WTC11 (cell line): ENCODE results near the gene WDR48. TPM values are rescaled to one million over a fixed set of nuclear protein-coding genes. Genes with fewer than 3 reads are reported as not detected.

Source experiments
- ATAC-seq: fragments of 200-7000 bp; cut with Tn5 transposase; 2 replicates; pipeline ENCODE4 v1.10.0; 2021; ENCODE audit warnings: mild to moderate bottlenecking, moderate library complexity
- CTCF ChIA-PET: fragments of 300-600 bp; sonication (Branson Sonifier 250); formaldehyde crosslinking; loops from one replicate; lab custom pipeline; 2021; ENCODE audit warnings: antibody characterized with exemption; lab: Charles Lee
- POLR2A ChIA-PET: fragments of 350-600 bp; sonication (Branson Sonifier 250); formaldehyde crosslinking; loops from one replicate; lab custom pipeline; 2021; ENCODE audit warnings: antibody characterized with exemption; lab: Charles Lee
- DNase-seq: peaks from one replicate; pipeline ENCODE4 v3.0.0; 2021; ENCODE audit warnings: low spot score
- H3K27ac Mint-ChIP-seq: 2 replicates; pipeline ENCODE4 v1.8.0; 2021; ENCODE audit warnings: mixed read lengths
- H3K27me3 Mint-ChIP-seq: 2 replicates; pipeline ENCODE4 v1.8.0; 2021; ENCODE audit warnings: low read depth, mild to moderate bottlenecking, moderate library complexity, mixed read lengths
- H3K36me3 Mint-ChIP-seq: 2 replicates; pipeline ENCODE4 v1.8.0; 2021; ENCODE audit warnings: mixed read lengths
- H3K4me1 Mint-ChIP-seq: 2 replicates; pipeline ENCODE4 v1.8.0; 2022; ENCODE audit warnings: mixed read lengths
- H3K4me3 Mint-ChIP-seq: 2 replicates; pipeline ENCODE4 v1.8.0; 2021; ENCODE audit warnings: mild to moderate bottlenecking, moderate library complexity, mixed read lengths
- H3K9me3 Mint-ChIP-seq: 2 replicates; pipeline ENCODE4 v1.8.0; 2021; ENCODE audit warnings: mixed read lengths
- CREB1 ChIP-seq: sonication (generic); formaldehyde crosslinking; IDR thresholded peaks from 2 replicates; pipeline ENCODE4 v1.8.0; 2023; ENCODE audit warnings: mild to moderate bottlenecking, missing genetic modification reagents
- EMX1 ChIP-seq: fragments of 250-450 bp; sonication (Bioruptor Pico); IDR thresholded peaks from 2 replicates; pipeline ENCODE4 v1.8.0; 2021; ENCODE audit warnings: mild to moderate bottlenecking
- ETV6 ChIP-seq: sonication (generic); formaldehyde crosslinking; IDR thresholded peaks from 2 replicates; pipeline ENCODE4 v1.8.1; 2022; ENCODE audit warnings: mild to moderate bottlenecking, missing genetic modification reagents
- FOXK1 ChIP-seq: sonication (generic); formaldehyde crosslinking; IDR thresholded peaks from 2 replicates; pipeline ENCODE4 v1.8.0; 2022; ENCODE audit warnings: mild to moderate bottlenecking, moderate library complexity, missing genetic modification reagents
- JUN ChIP-seq: sonication (generic); formaldehyde crosslinking; IDR thresholded peaks from 2 replicates; pipeline ENCODE4 v1.8.0; 2023; ENCODE audit warnings: mild to moderate bottlenecking, missing genetic modification reagents
- NR1H2 ChIP-seq: sonication (generic); formaldehyde crosslinking; IDR thresholded peaks from 2 replicates; pipeline ENCODE4 v1.9.0; 2021; ENCODE audit warnings: mild to moderate bottlenecking, moderate library complexity, missing genetic modification reagents
- NR2C2 ChIP-seq: sonication (generic); formaldehyde crosslinking; IDR thresholded peaks from 2 replicates; pipeline ENCODE4 v1.8.0; 2022; ENCODE audit warnings: mild to moderate bottlenecking, missing genetic modification reagents
- OVOL2 ChIP-seq: fragments of 250-450 bp; sonication (Bioruptor Pico); IDR thresholded peaks from 2 replicates; pipeline ENCODE4 v1.9.0; 2021; ENCODE audit warnings: mild to moderate bottlenecking, borderline replicate concordance
- ZNF396 ChIP-seq: fragments of 250-450 bp; sonication (Bioruptor Pico); IDR thresholded peaks from 2 replicates; pipeline ENCODE4 v1.8.0; 2021; ENCODE audit warnings: mild to moderate bottlenecking, moderate library complexity, borderline replicate concordance
- ZNF416 ChIP-seq: fragments of 250-450 bp; sonication (Bioruptor Pico); IDR thresholded peaks from 2 replicates; pipeline ENCODE4 v1.9.0; 2021; ENCODE audit warnings: mild to moderate bottlenecking, inconsistent platforms
- total RNA-seq: library from RNA; stranded (reverse); gene quantifications from 3 replicates; pipeline ENCODE4 v1.2.3, GENCODE V29; 2021
- TF ChIP-seq, protein P1 (sequence below): fragments of 250-450 bp; sonication (Bioruptor Pico); IDR thresholded peaks from 2 replicates; pipeline ENCODE4 v1.9.0; 2021; ENCODE audit warnings: moderate library complexity, mild to moderate bottlenecking, inconsistent platforms, borderline replicate concordance
- TF ChIP-seq, protein P2 (sequence below): sonication (generic); formaldehyde crosslinking; IDR thresholded peaks from 2 replicates; pipeline ENCODE4 v1.8.1; 2022; ENCODE audit warnings: low read depth, mild to moderate bottlenecking, moderate library complexity, missing genetic modification reagents, borderline replicate concordance
- TF ChIP-seq, protein P3 (sequence below): sonication (generic); formaldehyde crosslinking; conservative IDR thresholded peaks from 2 replicates; pipeline ENCODE4 v1.8.1; 2023; ENCODE audit warnings: mild to moderate bottlenecking, low read depth, missing genetic modification reagents, moderate library complexity
- TF ChIP-seq, protein P4 (sequence below): sonication (generic); formaldehyde crosslinking; IDR thresholded peaks from 2 replicates; pipeline ENCODE4 v1.8.1; 2022; ENCODE audit warnings: mild to moderate bottlenecking, moderate library complexity, missing genetic modification reagents
- TF ChIP-seq, protein P5 (sequence below): fragments of 200-600 bp; IDR thresholded peaks from 2 replicates; pipeline ENCODE4 v1.8.0; 2022; ENCODE audit warnings: antibody characterized with exemption
- TF ChIP-seq, protein P6 (sequence below): sonication (generic); formaldehyde crosslinking; IDR thresholded peaks from 2 replicates; pipeline ENCODE4 v1.8.0; 2023; ENCODE audit warnings: missing genetic modification reagents
- TF ChIP-seq, protein P7 (sequence below): sonication (generic); formaldehyde crosslinking; IDR thresholded peaks from 2 replicates; pipeline ENCODE4 v1.8.1; 2022; ENCODE audit warnings: mild to moderate bottlenecking, missing genetic modification reagents, moderate library complexity, borderline replicate concordance

The WDR48 gene
- total RNA-seq, 1 experiment from 2014 or later = 40.9 TPM

DNA sequence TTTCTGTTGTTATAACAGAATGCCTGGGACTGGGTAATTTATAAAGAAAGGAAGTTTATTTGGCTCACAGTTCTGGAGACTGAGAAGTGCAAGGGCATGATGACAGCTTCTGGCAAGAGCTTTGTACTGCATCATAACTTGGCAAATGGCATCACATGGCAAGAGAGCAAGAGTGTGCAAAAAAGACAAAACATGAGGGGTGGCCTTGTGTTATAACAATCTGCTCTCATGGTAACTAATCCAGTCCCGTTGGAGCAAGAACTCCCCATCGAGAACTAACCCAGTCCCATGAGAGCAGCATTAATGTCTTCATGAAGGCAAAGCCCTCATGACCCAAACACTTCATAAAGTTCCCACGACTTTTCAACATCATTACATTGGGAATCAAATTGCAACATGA is 23.3 kb upstream of the WDR48 start (continued):
- TF ChIP-seq, protein P1, sequence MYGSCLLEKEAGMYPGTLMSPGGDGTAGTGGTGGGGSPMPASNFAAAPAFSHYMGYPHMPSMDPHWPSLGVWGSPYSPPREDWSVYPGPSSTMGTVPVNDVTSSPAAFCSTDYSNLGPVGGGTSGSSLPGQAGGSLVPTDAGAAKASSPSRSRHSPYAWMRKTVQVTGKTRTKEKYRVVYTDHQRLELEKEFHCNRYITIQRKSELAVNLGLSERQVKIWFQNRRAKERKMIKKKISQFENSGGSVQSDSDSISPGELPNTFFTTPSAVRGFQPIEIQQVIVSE (CRISPR knock-in tag) = no peak
- TF ChIP-seq JUN (CRISPR knock-in tag) = no peak
- TF ChIP-seq, protein P2, sequence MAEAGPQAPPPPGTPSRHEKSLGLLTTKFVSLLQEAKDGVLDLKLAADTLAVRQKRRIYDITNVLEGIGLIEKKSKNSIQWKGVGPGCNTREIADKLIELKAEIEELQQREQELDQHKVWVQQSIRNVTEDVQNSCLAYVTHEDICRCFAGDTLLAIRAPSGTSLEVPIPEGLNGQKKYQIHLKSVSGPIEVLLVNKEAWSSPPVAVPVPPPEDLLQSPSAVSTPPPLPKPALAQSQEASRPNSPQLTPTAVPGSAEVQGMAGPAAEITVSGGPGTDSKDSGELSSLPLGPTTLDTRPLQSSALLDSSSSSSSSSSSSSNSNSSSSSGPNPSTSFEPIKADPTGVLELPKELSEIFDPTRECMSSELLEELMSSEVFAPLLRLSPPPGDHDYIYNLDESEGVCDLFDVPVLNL = no peak
- TF ChIP-seq, protein P3, sequence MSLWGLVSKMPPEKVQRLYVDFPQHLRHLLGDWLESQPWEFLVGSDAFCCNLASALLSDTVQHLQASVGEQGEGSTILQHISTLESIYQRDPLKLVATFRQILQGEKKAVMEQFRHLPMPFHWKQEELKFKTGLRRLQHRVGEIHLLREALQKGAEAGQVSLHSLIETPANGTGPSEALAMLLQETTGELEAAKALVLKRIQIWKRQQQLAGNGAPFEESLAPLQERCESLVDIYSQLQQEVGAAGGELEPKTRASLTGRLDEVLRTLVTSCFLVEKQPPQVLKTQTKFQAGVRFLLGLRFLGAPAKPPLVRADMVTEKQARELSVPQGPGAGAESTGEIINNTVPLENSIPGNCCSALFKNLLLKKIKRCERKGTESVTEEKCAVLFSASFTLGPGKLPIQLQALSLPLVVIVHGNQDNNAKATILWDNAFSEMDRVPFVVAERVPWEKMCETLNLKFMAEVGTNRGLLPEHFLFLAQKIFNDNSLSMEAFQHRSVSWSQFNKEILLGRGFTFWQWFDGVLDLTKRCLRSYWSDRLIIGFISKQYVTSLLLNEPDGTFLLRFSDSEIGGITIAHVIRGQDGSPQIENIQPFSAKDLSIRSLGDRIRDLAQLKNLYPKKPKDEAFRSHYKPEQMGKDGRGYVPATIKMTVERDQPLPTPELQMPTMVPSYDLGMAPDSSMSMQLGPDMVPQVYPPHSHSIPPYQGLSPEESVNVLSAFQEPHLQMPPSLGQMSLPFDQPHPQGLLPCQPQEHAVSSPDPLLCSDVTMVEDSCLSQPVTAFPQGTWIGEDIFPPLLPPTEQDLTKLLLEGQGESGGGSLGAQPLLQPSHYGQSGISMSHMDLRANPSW (CRISPR knock-in tag) = no peak
- no peak for TF ChIP-seq EMX1 (CRISPR knock-in tag)
- TF ChIP-seq, protein P4, sequence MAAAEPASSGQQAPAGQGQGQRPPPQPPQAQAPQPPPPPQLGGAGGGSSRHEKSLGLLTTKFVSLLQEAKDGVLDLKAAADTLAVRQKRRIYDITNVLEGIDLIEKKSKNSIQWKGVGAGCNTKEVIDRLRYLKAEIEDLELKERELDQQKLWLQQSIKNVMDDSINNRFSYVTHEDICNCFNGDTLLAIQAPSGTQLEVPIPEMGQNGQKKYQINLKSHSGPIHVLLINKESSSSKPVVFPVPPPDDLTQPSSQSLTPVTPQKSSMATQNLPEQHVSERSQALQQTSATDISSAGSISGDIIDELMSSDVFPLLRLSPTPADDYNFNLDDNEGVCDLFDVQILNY (CRISPR knock-in tag) = no peak
- TF ChIP-seq, protein P5, sequence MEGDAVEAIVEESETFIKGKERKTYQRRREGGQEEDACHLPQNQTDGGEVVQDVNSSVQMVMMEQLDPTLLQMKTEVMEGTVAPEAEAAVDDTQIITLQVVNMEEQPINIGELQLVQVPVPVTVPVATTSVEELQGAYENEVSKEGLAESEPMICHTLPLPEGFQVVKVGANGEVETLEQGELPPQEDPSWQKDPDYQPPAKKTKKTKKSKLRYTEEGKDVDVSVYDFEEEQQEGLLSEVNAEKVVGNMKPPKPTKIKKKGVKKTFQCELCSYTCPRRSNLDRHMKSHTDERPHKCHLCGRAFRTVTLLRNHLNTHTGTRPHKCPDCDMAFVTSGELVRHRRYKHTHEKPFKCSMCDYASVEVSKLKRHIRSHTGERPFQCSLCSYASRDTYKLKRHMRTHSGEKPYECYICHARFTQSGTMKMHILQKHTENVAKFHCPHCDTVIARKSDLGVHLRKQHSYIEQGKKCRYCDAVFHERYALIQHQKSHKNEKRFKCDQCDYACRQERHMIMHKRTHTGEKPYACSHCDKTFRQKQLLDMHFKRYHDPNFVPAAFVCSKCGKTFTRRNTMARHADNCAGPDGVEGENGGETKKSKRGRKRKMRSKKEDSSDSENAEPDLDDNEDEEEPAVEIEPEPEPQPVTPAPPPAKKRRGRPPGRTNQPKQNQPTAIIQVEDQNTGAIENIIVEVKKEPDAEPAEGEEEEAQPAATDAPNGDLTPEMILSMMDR = no peak

DNA sequence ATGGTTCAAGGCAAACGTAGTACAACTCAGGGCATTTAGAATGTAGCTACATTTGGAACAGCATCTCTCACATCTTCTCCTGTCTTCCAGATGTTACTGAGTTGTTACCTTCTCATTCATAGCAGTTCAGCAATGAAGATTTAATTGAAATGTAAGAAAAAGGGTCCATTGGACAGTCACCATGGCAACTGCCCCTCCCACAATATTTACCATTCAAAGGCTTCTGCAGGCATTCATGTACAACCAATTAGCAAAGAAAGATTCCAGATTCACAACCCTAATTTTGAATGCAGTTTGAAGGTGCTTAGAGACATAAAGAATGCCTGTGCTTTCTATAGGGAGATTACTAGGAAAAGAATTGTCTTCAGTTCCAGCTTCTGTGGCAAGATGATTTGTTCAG is 22.3 kb upstream of the WDR48 start:
- DNase-seq (no peak), ATAC-seq (no peak)
- H3K4me1 Mint-ChIP-seq = no peaks in the 10 kb centered on the region
- H3K27ac Mint-ChIP-seq = no peak overlapping the region
- H3K4me3 Mint-ChIP-seq = no peak overlapping the region
- TF ChIP-seq ETV6 (no peak), EMX1 (CRISPR knock-in tag) (no peak), CREB1 (CRISPR knock-in tag) (no peak), ZNF416 (CRISPR knock-in tag) (no peak), ZNF396 (CRISPR knock-in tag) (no peak), NR1H2 (CRISPR knock-in tag) (no peak), OVOL2 (CRISPR knock-in tag) (no peak), FOXK1 (no peak), NR2C2 (CRISPR knock-in tag) (no peak)
- TF ChIP-seq, protein P6, sequence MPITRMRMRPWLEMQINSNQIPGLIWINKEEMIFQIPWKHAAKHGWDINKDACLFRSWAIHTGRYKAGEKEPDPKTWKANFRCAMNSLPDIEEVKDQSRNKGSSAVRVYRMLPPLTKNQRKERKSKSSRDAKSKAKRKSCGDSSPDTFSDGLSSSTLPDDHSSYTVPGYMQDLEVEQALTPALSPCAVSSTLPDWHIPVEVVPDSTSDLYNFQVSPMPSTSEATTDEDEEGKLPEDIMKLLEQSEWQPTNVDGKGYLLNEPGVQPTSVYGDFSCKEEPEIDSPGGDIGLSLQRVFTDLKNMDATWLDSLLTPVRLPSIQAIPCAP (CRISPR knock-in tag) = no peak
- TF ChIP-seq, protein P7, sequence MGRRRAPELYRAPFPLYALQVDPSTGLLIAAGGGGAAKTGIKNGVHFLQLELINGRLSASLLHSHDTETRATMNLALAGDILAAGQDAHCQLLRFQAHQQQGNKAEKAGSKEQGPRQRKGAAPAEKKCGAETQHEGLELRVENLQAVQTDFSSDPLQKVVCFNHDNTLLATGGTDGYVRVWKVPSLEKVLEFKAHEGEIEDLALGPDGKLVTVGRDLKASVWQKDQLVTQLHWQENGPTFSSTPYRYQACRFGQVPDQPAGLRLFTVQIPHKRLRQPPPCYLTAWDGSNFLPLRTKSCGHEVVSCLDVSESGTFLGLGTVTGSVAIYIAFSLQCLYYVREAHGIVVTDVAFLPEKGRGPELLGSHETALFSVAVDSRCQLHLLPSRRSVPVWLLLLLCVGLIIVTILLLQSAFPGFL = no peak
- POLR2A ChIA-PET = interaction anchor here (0.6 kb wide), 1 partner anchor 27 kb away, joined by 3 read pairs; no protein-coding TSS in a partner anchor
- peaks cover 5% of the 10 kb centered on the region for H3K9me3 Mint-ChIP-seq
- no peaks in the 10 kb centered on the region for H3K27me3 Mint-ChIP-seq
- CTCF ChIA-PET = interaction anchor here (0.9 to 4.6 kb wide), 2 partner anchors 24 to 29 kb away, joined by 3 to 44 read pairs; no protein-coding TSS in a partner anchor
- H3K36me3 Mint-ChIP-seq = no peaks in the 10 kb centered on the region
